ENCODE results near the gene PAQR7. TPM values are rescaled to one million over a fixed set of nuclear protein-coding genes. Genes with fewer than 3 reads are reported as not detected.

PAQR7 gene
- total RNA-seq, 1 donor from 2014 or later, result 15.1 TPM

- Histone ChIP-seq H3K4me1 (ENCODE audit: insufficient read depth, low read length) (peaks cover 19% of the 10 kb centered on the region), H3K27me3 (ENCODE audit: insufficient read depth, low read length) (no peaks in the 10 kb centered on the region), H4K20me1 (ENCODE audit: insufficient read depth, low read length) (peaks cover 8% of the 10 kb centered on the region), H3K79me2 (ENCODE audit: insufficient read depth, low read length) (peaks cover 35% of the 10 kb centered on the region), H2AFZ (ENCODE audit: low read depth, low read length) (peak overlapping the region; percentile 76), H3K4me2 (ENCODE audit: low read length) (peak overlapping the region; percentile 90), H3K9me3 (ENCODE audit: insufficient read depth, low read depth, low read length) (no peaks in the 10 kb centered on the region), H3K27ac (ENCODE audit: low read depth, low read length) (no peak overlapping the region), H3K36me3 (ENCODE audit: insufficient read depth, low read length) (peaks cover 11% of the 10 kb centered on the region), H3K4me3 (ENCODE audit: insufficient read depth, low read depth, low read length) (peak overlapping the region; percentile 65), H3K9ac (ENCODE audit: low read length) (peak overlapping the region; percentile 91)
- Mint-ChIP-seq H3K4me3 (ENCODE audit: unreplicated experiment) (peak overlapping the region; percentile 61), H3K36me3 (ENCODE audit: low read depth, unreplicated experiment) (peaks cover 2% of the 10 kb centered on the region), H3K27ac (ENCODE audit: unreplicated experiment) (peak overlapping the region; percentile 35), H3K4me1 (ENCODE audit: low read depth, unreplicated experiment) (peaks cover 8% of the 10 kb centered on the region), H3K27me3 (ENCODE audit: low read depth, unreplicated experiment) (peaks cover 1% of the 10 kb centered on the region), H3K9me3 (ENCODE audit: unreplicated experiment) (no peaks in the 10 kb centered on the region)
- TF ChIP-seq CTCF (IDR thresholded peaks at IDR 0.05; ENCODE audit: insufficient read depth, low read depth, low read length) (no peak), EZH2 (IDR thresholded peaks at IDR 0.05; ENCODE audit: insufficient read depth, low read length) (no peak)
- no peak for DNase-seq (ENCODE audit: low read depth)
- FAIRE-seq, result no peak
Observed at GRCh38 chr1:25906644-25907300, 31.3 kb upstream of the PAQR7 start.

GRCh38 chr1:25905680-25906643 lies 30.5 kb upstream of the PAQR7 start, which contains the start of gene STMN1:
STMN1 (minus strand) TSS chr1:25906419; CDS start chr1:25904676, 1,743 bp downstream.
- Histone ChIP-seq H3K36me3 (ENCODE audit: insufficient read depth, low read length) (peaks cover 18% of the 10 kb centered on the region), H3K4me2 (ENCODE audit: low read length) (peak within 1 kb of the TSS; percentile 90), H3K9ac (ENCODE audit: low read length) (peak within 1 kb of the TSS; percentile 91), H3K4me3 (ENCODE audit: insufficient read depth, low read depth, low read length) (peak within 1 kb of the TSS; percentile 92), H3K27me3 (ENCODE audit: insufficient read depth, low read length) (no peaks in the 10 kb centered on the region), H3K27ac (ENCODE audit: low read depth, low read length) (peak within 1 kb of the TSS; percentile 85), H2AFZ (ENCODE audit: low read depth, low read length) (peak within 1 kb of the TSS; percentile 76), H3K79me2 (ENCODE audit: insufficient read depth, low read length) (peaks cover 43% of the 10 kb centered on the region), H3K4me1 (ENCODE audit: insufficient read depth, low read length) (peaks cover 13% of the 10 kb centered on the region), H4K20me1 (ENCODE audit: insufficient read depth, low read length) (peaks cover 8% of the 10 kb centered on the region), H3K9me3 (ENCODE audit: insufficient read depth, low read depth, low read length) (no peaks in the 10 kb centered on the region)
- Mint-ChIP-seq H3K9me3 (ENCODE audit: unreplicated experiment) (no peaks in the 10 kb centered on the region), H3K4me3 (ENCODE audit: unreplicated experiment) (peak within 1 kb of the TSS; percentile 93), H3K27me3 (ENCODE audit: low read depth, unreplicated experiment) (peaks cover 1% of the 10 kb centered on the region), H3K4me1 (ENCODE audit: low read depth, unreplicated experiment) (peaks cover 7% of the 10 kb centered on the region), H3K27ac (ENCODE audit: unreplicated experiment) (peak within 1 kb of the TSS; percentile 88), H3K36me3 (ENCODE audit: low read depth, unreplicated experiment) (peaks cover 2% of the 10 kb centered on the region)
- DNase-seq (ENCODE audit: low read depth), result peak; percentile 75
- TF ChIP-seq CTCF (IDR thresholded peaks at IDR 0.05; ENCODE audit: insufficient read depth, low read depth, low read length) (no peak), EZH2 (IDR thresholded peaks at IDR 0.05; ENCODE audit: insufficient read depth, low read length) (no peak)
- no peak for FAIRE-seq

Measured in astrocyte (in vitro differentiated cells and primary cell).